Measurements from ENCODE around the gene GRK3. TPM values are rescaled to one million over a fixed set of nuclear protein-coding genes. Genes with fewer than 3 reads are reported as not detected.
"Not testable (repeated sequence)": the region's sequence is repeated elsewhere in the genome, so short reads cannot be mapped to it uniquely, and the experiment has no call there.

The GRK3 gene
- total and polyA plus RNA-seq, 7 experiments from 2014 or later = 0.69 to 44.8 (median 6.5) TPM

GRCh38 chr22:25529059-25529458, 35.4 kb upstream of the GRK3 start:
- DNase-seq; POLR2A ChIA-PET; ATAC-seq; H3K27ac ChIP-seq (ENCODE audit: low read depth, low read length); intact Hi-C loops (cut with micrococcal nuclease); H3K27ac Mint-ChIP-seq; H3K4me3 Mint-ChIP-seq; H3K4me1 Mint-ChIP-seq; H3K4me1 ChIP-seq (ENCODE audit: control insufficient read depth in 2 of 2, insufficient read depth in 2 of 2, low read length in 2 of 2); H3K9me3 ChIP-seq (ENCODE audit: control insufficient read depth in 2 of 3, low read length in 3 of 3); H3K36me3 ChIP-seq (ENCODE audit: control insufficient read depth in 2 of 3, insufficient read depth in 3 of 3, low read length in 3 of 3); H3K27me3 ChIP-seq (ENCODE audit: control insufficient read depth in 2 of 2, insufficient read depth in 2 of 2, low read length in 2 of 2); H3K4me3 ChIP-seq (ENCODE audit: low read length); CTCF ChIA-PET: not testable (repeated sequence)
- H3K36me3 Mint-ChIP-seq = peaks cover 18 to 31% (median 21%) of the 10 kb centered on the region in 5 donors
- peaks cover 4 to 24% (median 13%) of the 10 kb centered on the region in 11 donors for H3K9me3 Mint-ChIP-seq
- H3K27me3 Mint-ChIP-seq = peaks cover 0 to 27% (median 9%) of the 10 kb centered on the region in 5 donors

- peaks cover 0 to 32% (median 9%) of the 10 kb centered on the region in 5 donors for H3K27me3 Mint-ChIP-seq
- H3K4me3 ChIP-seq (ENCODE audit: low read length); H3K36me3 ChIP-seq (ENCODE audit: control insufficient read depth in 2 of 3, insufficient read depth in 3 of 3, low read length in 3 of 3); H3K4me1 Mint-ChIP-seq; H3K9me3 ChIP-seq (ENCODE audit: control insufficient read depth in 2 of 3, low read length in 3 of 3); H3K27ac Mint-ChIP-seq; H3K27ac ChIP-seq (ENCODE audit: low read depth, low read length); ATAC-seq; DNase-seq; POLR2A ChIA-PET; intact Hi-C loops (cut with micrococcal nuclease); CTCF ChIA-PET; H3K4me1 ChIP-seq (ENCODE audit: control insufficient read depth in 2 of 2, insufficient read depth in 2 of 2, low read length in 2 of 2); H3K4me3 Mint-ChIP-seq; H3K27me3 ChIP-seq (ENCODE audit: control insufficient read depth in 2 of 2, insufficient read depth in 2 of 2, low read length in 2 of 2): not testable (repeated sequence)
- peaks cover 14 to 30% (median 18%) of the 10 kb centered on the region in 5 donors for H3K36me3 Mint-ChIP-seq
- peaks cover 4 to 18% (median 10%) of the 10 kb centered on the region in 11 donors for H3K9me3 Mint-ChIP-seq
These were observed 34.8 kb upstream of the GRK3 start for GRCh38 chr22:25529541-25530137.

GRCh38 chr22:25531677-25532076, 32.8 kb upstream of the GRK3 start:
- H3K27me3 Mint-ChIP-seq = peaks cover 0 to 35% (median 13%) of the 10 kb centered on the region in 5 donors
- H3K4me1 Mint-ChIP-seq; POLR2A ChIA-PET; CTCF ChIA-PET; DNase-seq; H3K27ac Mint-ChIP-seq; H3K27me3 ChIP-seq (ENCODE audit: control insufficient read depth in 2 of 2, insufficient read depth in 2 of 2, low read length in 2 of 2); H3K4me3 Mint-ChIP-seq; ATAC-seq; H3K4me3 ChIP-seq (ENCODE audit: low read length); H3K27ac ChIP-seq (ENCODE audit: low read depth, low read length); H3K36me3 ChIP-seq (ENCODE audit: control insufficient read depth in 2 of 3, insufficient read depth in 3 of 3, low read length in 3 of 3); H3K4me1 ChIP-seq (ENCODE audit: control insufficient read depth in 2 of 2, insufficient read depth in 2 of 2, low read length in 2 of 2); H3K9me3 ChIP-seq (ENCODE audit: control insufficient read depth in 2 of 3, low read length in 3 of 3); intact Hi-C loops (cut with micrococcal nuclease): not testable (repeated sequence)
- peaks cover 6 to 32% (median 12%) of the 10 kb centered on the region in 5 donors for H3K36me3 Mint-ChIP-seq
- peaks cover 0 to 13% (median 2%) of the 10 kb centered on the region in 11 donors for H3K9me3 Mint-ChIP-seq

GRCh38 chr22:25534724-25535123, 29.8 kb upstream of the GRK3 start:
- peaks cover 0 to 8% (median 0%) of the 10 kb centered on the region in 7 donors for H3K4me1 Mint-ChIP-seq
- H3K4me3 ChIP-seq (ENCODE audit: low read length) = no peak overlapping the region
- peaks cover 0 to 8% (median 2%) of the 10 kb centered on the region in 11 donors for H3K9me3 Mint-ChIP-seq
- POLR2A ChIA-PET = no interaction called here
- intact Hi-C loops (cut with micrococcal nuclease) = no loop called here
- no peaks in the 10 kb centered on the region for H3K9me3 ChIP-seq (ENCODE audit: control insufficient read depth in 2 of 3, low read length in 3 of 3)
- H3K36me3 ChIP-seq (ENCODE audit: control insufficient read depth in 2 of 3, insufficient read depth in 3 of 3, low read length in 3 of 3) = no peaks in the 10 kb centered on the region
- H3K27me3 ChIP-seq (ENCODE audit: control insufficient read depth in 2 of 2, insufficient read depth in 2 of 2, low read length in 2 of 2) = no peaks in the 10 kb centered on the region
- H3K27ac Mint-ChIP-seq = no peak overlapping the region
- CTCF ChIA-PET = no interaction called here
- H3K36me3 Mint-ChIP-seq = peaks cover 6 to 27% (median 13%) of the 10 kb centered on the region in 5 donors
- ATAC-seq (no peak), DNase-seq (no peak)
- no peaks in the 10 kb centered on the region for H3K4me1 ChIP-seq (ENCODE audit: control insufficient read depth in 2 of 2, insufficient read depth in 2 of 2, low read length in 2 of 2)
- no peak overlapping the region for H3K27ac ChIP-seq (ENCODE audit: low read depth, low read length)
- no peak overlapping the region for H3K4me3 Mint-ChIP-seq
- H3K27me3 Mint-ChIP-seq = peaks cover 0 to 32% (median 9%) of the 10 kb centered on the region in 5 donors

GRCh38 chr22:25536589-25536988, 27.9 kb upstream of the GRK3 start:
- Mint-ChIP-seq H3K36me3 (peaks cover 0 to 33% (median 8%) of the 10 kb centered on the region in 5 donors), H3K9me3 (peaks cover 0 to 4% (median 0%) of the 10 kb centered on the region in 11 donors), H3K27me3 (peaks cover 0 to 24% (median 9%) of the 10 kb centered on the region in 5 donors), H3K27ac (no peak overlapping the region), H3K4me3 (no peak overlapping the region), H3K4me1 (peaks cover 0 to 3% (median 0%) of the 10 kb centered on the region in 7 donors)
- no peaks in the 10 kb centered on the region for H3K27me3 ChIP-seq (ENCODE audit: control insufficient read depth in 2 of 2, insufficient read depth in 2 of 2, low read length in 2 of 2)
- CTCF ChIA-PET = no interaction called here
- H3K4me3 ChIP-seq (ENCODE audit: low read length) = no peak overlapping the region
- no peaks in the 10 kb centered on the region for H3K4me1 ChIP-seq (ENCODE audit: control insufficient read depth in 2 of 2, insufficient read depth in 2 of 2, low read length in 2 of 2)
- H3K27ac ChIP-seq (ENCODE audit: low read depth, low read length) = no peak overlapping the region
- H3K9me3 ChIP-seq (ENCODE audit: control insufficient read depth in 2 of 3, low read length in 3 of 3) = no peaks in the 10 kb centered on the region
- ATAC-seq = no peak
- no peak for DNase-seq
- H3K36me3 ChIP-seq (ENCODE audit: control insufficient read depth in 2 of 3, insufficient read depth in 3 of 3, low read length in 3 of 3) = no peaks in the 10 kb centered on the region
- intact Hi-C loops (cut with micrococcal nuclease) = no loop called here
- POLR2A ChIA-PET = no interaction called here

- H3K4me1 Mint-ChIP-seq = peaks cover 0 to 12% (median 0%) of the 10 kb centered on the region in 7 donors
- Histone ChIP-seq H3K27me3 (ENCODE audit: control insufficient read depth in 2 of 2, insufficient read depth in 2 of 2, low read length in 2 of 2) (no peaks in the 10 kb centered on the region), H3K9me3 (ENCODE audit: control insufficient read depth in 2 of 3, low read length in 3 of 3) (no peaks in the 10 kb centered on the region), H3K4me1 (ENCODE audit: control insufficient read depth in 2 of 2, insufficient read depth in 2 of 2, low read length in 2 of 2) (no peaks in the 10 kb centered on the region), H3K36me3 (ENCODE audit: control insufficient read depth in 2 of 3, insufficient read depth in 3 of 3, low read length in 3 of 3) (no peaks in the 10 kb centered on the region), H3K4me3 (ENCODE audit: low read length) (no peak overlapping the region), H3K27ac (ENCODE audit: low read depth, low read length) (no peak overlapping the region)
- no peak overlapping the region for H3K27ac Mint-ChIP-seq
- intact Hi-C loops (cut with micrococcal nuclease) = loop anchor here in 1 of 2 donors (5.0 kb wide), 2 partner anchors 162 to 232 kb away; no protein-coding TSS in a partner anchor
- ChIA-PET POLR2A (no interaction called here), CTCF (interaction anchor here (0.7 kb wide), 1 partner anchor 470 kb away, joined by 3 read pairs; no protein-coding TSS in a partner anchor)
- H3K9me3 Mint-ChIP-seq = peaks cover 0 to 1% (median 0%) of the 10 kb centered on the region in 11 donors
- no peak for DNase-seq
- ATAC-seq = no peak
- H3K36me3 Mint-ChIP-seq = peaks cover 0 to 20% (median 7%) of the 10 kb centered on the region in 5 donors
- H3K27me3 Mint-ChIP-seq = peaks cover 0 to 13% (median 6%) of the 10 kb centered on the region in 5 donors
- H3K4me3 Mint-ChIP-seq = no peak overlapping the region
These were observed 24.1 kb upstream of the GRK3 start for GRCh38 chr22:25540166-25540907.
